ENCODE measurements around the gene IFT74. TPM values are rescaled to one million over a fixed set of nuclear protein-coding genes. Genes with fewer than 3 reads are reported as not detected.

The IFT74 gene
- total and polyA plus RNA-seq, 2 of the 13 experiments (the other 11 are each of a cell fraction or from before 2014, with no cell fraction given): 4.2 to 12.3 TPM

DNA sequence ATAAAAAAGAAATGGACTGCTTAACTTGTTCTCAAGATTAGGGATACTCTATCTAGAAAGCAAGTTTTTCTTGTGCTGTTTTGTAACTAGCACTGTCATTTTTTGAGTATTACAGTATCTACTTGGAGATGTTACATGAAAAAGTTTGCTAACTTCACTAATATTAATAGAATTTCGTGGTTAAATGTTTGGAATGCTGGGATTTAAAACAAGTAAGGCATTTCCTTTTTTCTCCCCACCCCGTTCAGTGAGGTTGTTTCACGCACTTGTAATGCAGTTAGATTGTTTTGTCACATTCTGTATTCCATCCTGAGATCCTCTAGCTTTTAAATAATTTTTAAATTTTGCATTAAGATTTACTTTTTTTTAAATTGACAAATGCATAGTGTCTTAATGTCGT is 132.8 kb downstream of the IFT74 start (continued):
- TF ChIP-seq RFXANK (CRISPR knock-in tag; IDR thresholded peaks at IDR 0.05): no peak
- TF ChIP-seq, protein P1, sequence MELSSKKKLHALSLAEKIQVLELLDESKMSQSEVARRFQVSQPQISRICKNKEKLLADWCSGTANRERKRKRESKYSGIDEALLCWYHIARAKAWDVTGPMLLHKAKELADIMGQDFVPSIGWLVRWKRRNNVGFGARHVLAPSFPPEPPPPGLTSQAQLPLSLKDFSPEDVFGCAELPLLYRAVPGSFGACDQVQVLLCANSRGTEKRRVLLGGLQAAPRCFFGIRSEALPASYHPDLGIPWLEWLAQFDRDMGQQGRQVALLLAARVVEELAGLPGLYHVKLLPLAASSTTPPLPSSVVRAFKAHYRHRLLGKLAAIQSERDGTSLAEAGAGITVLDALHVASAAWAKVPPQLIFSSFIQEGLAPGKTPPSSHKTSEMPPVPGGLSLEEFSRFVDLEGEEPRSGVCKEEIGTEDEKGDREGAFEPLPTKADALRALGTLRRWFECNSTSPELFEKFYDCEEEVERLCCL (CRISPR knock-in tag; IDR thresholded peaks at IDR 0.05; ENCODE audit: borderline replicate concordance): no peak
- no peak for TF ChIP-seq RBAK (CRISPR knock-in tag; IDR thresholded peaks at IDR 0.05)
- TF ChIP-seq U2AF2 (IDR thresholded peaks at IDR 0.05; ENCODE audit: low read depth, low read length): no peak
- TF ChIP-seq, protein P2, sequence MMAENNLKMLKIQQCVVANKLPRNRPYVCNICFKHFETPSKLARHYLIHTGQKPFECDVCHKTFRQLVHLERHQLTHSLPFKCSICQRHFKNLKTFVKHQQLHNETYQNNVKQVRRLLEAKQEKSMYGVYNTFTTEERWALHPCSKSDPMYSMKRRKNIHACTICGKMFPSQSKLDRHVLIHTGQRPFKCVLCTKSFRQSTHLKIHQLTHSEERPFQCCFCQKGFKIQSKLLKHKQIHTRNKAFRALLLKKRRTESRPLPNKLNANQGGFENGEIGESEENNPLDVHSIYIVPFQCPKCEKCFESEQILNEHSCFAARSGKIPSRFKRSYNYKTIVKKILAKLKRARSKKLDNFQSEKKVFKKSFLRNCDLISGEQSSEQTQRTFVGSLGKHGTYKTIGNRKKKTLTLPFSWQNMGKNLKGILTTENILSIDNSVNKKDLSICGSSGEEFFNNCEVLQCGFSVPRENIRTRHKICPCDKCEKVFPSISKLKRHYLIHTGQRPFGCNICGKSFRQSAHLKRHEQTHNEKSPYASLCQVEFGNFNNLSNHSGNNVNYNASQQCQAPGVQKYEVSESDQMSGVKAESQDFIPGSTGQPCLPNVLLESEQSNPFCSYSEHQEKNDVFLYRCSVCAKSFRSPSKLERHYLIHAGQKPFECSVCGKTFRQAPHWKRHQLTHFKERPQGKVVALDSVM (CRISPR knock-in tag; IDR thresholded peaks at IDR 0.05): no peak
- TF ChIP-seq ZNF737 (CRISPR knock-in tag; IDR thresholded peaks at IDR 0.05; ENCODE audit: borderline replicate concordance): no peak
- no peak for TF ChIP-seq RNF2 (conservative IDR thresholded peaks at IDR 0.05; ENCODE audit: low read depth)
- TF ChIP-seq NCOR1 (IDR thresholded peaks at IDR 0.05; ENCODE audit: borderline replicate concordance, low read length): no peak
- TF ChIP-seq ZNF124 (CRISPR knock-in tag; IDR thresholded peaks at IDR 0.05): no peak
- no peak for TF ChIP-seq ARNT2 (CRISPR knock-in tag; IDR thresholded peaks at IDR 0.05; ENCODE audit: low read depth)
- TF ChIP-seq ARHGAP35 (CRISPR knock-in tag; IDR thresholded peaks at IDR 0.05; ENCODE audit: borderline replicate concordance): no peak
- TF ChIP-seq GTF3A (CRISPR knock-in tag; conservative IDR thresholded peaks at IDR 0.05): no peak
- TF ChIP-seq ZNF75D (CRISPR knock-in tag; IDR thresholded peaks at IDR 0.05; ENCODE audit: borderline replicate concordance): no peak
- no peak for TF ChIP-seq ZFYVE20 (CRISPR knock-in tag; IDR thresholded peaks at IDR 0.05; ENCODE audit: borderline replicate concordance, low read depth)

All from HepG2 (cell line).